Embryonic facial prominence (tissue), 1 donor: ENCODE results near the gene SUSD4.

Source experiments
- DNase-seq: peaks from one replicate; pipeline ENCODE4 v3.0.0-alpha.2; 2016; ENCODE audit errors: extremely low spot score

SUSD4 gene

DNA sequence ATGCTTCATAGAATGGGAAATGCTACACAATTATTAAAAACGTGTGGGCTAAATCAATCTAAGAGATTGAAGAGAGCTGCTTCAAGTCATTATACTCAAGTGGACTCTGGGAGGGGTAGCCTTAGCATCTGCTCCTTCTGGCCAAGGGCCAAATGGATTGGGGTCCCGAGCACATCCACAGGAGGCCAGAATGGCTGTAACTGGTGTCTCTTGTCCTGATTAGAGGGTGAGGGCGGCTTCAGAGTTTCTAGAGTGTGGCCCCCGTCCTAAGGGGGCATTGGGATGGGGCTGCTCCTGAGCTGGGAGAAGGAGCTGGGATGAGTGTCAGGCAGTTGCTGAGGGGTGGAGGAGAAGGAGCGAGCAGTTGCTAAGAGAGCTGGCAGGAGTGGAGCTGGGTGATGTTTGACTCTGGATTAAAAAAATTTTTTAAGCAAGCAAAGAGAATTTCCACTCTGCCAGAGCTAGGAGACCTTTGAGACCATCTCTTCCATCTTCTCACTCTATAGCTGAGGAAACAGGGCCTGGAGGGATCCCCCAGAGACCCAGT lies 149.6 kb downstream of the SUSD4 start:
- no peak for DNase-seq

DNA sequence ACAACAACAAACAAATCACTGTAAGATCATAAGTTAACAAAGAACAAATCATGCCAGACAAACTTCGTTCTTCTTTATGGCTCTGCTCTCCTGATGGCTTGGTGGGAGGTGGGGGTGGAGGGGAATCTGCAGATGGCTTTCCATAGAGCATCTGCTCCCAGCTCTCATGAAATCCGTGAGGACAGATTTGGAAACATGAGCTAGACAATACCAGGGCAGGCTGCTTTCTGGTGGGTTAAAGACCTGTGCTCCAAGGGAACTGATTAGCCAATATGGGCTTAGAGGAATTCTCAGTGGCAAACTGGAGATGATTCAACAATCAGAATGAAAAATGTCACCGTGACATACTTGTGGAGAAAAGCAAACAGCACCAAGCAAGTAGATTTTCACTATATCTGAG lies 151.5 kb downstream of the SUSD4 start:
- DNase-seq = no peak

GRCh38 chr1:223211323-223211985 lies 152.5 kb downstream of the SUSD4 start:
- DNase-seq = no peak

- DNase-seq = no peak
These were observed 153.2 kb downstream of the SUSD4 start for GRCh38 chr1:223210788-223211120.

DNA sequence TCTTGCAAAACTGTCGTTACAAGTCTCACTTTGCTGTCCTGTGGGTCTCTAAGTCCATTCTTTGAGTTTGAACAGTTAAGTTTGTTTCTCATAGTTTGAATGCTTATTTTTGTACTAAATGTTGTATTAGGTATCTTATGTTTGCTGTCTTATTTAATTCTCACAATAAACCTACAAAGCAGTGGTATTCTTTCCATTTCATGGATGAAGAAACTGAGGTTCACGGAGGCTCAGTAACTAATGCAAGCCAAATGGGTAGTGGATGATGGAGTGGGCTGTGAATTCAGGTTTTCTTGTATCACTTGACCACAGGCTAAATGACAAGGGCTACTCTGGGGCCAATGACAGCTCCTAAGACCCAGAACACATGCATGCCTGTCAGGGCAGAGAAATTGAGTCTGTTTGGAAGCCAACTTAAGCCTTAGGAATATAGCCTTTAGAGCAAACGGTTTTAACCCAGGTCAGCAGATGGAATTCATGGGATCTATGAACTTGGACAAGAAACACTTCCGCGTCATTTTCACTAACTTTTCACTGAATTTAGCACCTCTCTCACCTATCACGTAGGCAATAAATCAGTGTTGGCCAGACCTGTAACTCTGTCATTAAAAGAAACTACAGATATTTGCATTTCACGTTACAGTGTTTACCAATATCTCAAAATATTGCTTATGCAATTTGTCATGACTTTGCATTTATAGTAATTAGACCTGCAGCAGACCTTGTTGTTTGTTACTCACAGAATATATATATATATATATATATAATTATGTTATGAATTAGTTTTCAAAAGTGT lies 153.8 kb downstream of the SUSD4 start:
- no peak for DNase-seq

DNA sequence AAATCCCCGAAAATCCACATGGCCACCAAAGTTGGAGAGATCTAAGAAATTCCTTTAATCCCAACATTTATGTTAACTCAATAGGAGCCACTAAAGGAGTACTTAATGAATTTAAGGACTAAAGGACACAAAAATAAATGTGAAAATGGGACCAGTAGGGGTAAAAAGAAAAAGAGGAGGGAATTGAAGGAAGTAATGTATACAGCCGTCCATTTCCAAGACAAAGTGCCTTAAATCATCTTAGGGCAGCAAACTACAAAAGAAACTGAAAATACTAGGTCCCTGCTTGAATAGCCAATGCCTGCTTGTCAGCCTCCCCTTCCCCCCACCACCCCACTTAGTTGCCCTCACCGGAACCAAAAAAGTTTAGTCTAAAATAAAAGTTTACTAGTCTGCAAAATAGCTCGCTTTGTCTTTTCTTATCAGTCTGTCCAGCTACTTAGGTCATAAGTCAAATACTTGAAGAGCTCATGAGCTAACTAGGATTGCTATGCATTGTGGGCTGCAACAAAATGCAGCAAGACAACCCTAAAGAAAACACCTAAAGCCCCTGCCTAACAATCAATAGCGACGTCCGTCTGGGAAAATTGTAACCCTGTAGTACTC lies 154.6 kb downstream of the SUSD4 start:
- no peak for DNase-seq

- no peak for DNase-seq
These were observed 155.6 kb downstream of the SUSD4 start for GRCh38 chr1:223208164-223209076.

DNA sequence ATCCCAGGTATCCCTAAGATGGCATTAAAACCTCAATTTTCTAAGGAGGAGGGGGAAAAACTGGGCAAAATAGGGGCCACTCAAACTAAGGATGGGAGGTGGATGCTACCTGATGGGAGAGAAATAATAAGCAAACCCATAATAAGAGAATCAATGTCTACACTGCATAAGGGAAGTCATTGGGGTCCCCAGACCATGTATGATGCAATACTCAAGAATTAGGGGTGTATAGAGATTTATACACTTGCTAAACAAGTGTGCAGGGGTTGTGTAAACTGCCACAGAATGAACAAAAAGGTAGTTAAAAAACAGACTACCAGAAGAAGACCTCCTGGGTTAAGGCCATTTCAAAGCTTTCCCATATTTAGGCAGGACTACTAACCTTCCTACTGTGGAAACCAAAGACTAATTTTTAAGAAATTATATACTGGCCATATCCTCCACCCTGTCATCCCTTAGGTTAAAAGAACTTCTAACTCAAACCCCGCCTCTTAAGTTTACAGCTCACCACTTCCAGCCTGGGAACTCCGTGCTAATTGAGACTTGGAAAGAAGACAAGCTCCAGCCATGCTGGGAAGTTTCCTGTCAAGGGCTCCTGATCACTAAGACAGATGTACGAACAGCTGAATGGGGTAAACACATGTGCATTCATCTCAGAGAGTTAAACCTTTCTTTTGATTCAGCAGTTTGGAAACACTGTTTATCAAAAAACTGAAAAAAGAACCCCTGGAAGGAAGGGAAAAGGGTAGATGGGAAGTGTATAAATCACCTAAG lies 156.5 kb downstream of the SUSD4 start:
- DNase-seq = no peak

- no peak for DNase-seq
These were observed 159.6 kb downstream of the SUSD4 start for GRCh38 chr1:223204424-223204823.

DNA sequence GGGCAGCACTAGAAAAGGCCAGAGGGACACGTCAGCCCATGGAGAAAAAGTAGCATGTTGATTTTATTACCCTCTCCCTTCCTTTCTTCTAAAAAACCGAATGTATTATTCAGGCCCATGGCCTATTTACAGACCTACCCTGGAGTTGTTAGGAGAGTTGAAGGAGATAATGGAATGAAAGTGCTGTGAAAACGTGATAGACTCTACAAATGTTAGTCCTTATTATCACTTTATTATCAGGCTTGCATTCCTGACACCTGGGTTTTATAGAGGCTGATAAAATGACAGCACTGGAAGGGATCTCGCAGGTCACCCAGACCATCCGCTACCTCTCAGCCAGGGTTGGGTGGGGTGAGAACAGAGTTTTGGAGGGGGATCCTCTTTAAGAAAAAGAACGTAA lies 160.3 kb downstream of the SUSD4 start:
- DNase-seq = no peak

DNA sequence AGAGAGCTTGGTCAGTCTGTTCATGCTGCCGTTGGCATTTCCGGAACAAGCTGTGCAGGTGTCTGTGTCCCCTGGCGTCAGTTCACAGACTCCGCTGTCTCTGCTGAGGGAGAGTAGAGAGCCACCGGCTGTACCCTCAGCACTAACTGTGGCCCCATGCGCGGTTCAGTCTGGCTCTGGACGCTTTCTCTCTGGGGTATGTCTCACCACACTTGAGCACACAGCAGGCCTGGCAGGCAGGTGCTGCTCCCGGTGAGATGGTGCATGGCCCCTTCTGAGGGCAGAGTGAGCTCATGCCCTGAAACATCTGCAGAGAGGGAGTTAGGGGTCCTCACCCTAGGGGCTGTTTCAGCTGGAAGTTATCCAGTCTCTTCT lies 161.0 kb downstream of the SUSD4 start:
- DNase-seq = no peak

DNA sequence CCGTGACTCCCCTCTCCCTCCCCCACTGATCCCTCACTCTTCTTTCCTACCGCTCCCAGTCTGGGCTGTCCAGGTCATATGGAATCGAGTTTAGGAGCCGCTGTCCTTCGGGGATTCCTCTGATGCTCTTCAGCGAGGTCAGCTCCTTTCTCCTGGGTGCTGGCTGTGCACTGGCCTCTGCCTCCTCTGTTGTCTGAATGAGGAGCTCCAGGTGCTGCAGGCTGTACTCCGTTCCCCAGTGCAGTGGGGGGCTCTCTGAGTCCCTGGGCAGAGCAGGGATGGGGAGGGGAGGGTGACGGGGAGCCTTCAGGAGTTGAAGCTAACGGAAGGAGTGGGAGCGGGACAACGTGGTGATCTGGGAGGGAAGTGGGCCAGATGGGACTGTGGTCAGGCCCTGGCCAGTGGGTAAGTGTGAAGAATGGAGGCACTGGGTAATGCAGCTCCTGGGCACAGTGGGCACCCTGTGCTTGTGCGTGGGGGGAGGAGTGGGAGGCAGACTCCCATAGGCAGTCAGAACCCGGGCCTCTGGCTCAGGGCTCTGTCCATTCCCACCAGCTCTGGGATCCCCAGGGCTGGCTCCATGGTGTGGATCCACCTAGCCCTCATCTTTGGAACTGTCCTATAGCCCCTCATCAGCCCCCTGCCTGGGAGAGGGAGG lies 161.5 kb downstream of the SUSD4 start:
- DNase-seq = no peak

DNA sequence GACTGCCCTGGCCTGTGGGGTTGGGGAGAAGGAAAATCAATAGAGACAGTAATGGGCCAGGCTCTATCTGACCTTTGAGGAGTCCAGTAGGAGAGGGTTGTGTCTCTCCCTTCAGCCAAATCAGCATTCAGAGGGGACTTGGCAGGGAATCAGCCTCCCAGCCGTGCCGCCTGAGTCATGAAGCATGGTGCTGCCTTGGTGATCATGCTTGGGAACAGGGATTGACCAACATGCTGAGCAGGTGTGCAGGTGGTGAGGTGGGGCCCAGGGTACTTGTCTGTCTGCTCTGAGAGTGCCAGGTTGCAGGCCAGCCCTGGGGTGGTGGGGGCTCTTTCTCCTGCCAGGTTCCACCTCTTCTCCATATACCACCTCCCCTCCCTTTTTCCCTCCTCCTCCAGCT lies 162.0 kb downstream of the SUSD4 start:
- DNase-seq = no peak

DNA sequence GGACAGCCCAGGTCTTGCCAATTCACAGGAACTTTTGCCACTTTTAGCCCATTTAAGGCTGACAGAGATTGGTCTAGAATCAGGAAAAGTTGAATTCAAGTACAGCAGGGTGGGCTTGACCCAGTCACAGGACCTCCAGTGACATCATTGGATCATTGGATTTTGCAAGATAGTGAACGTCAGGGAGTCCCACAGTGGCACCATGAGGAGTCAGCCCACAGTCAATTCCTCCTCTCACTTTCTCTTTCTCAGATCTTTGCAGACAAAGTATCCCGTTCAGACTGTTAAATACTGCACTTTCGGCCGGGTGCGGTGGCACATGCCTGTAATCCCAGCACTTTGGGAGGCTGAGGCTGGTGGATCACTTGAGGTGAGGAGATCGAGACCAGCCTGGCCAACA lies 163.1 kb downstream of the SUSD4 start:
- no peak for DNase-seq

DNA sequence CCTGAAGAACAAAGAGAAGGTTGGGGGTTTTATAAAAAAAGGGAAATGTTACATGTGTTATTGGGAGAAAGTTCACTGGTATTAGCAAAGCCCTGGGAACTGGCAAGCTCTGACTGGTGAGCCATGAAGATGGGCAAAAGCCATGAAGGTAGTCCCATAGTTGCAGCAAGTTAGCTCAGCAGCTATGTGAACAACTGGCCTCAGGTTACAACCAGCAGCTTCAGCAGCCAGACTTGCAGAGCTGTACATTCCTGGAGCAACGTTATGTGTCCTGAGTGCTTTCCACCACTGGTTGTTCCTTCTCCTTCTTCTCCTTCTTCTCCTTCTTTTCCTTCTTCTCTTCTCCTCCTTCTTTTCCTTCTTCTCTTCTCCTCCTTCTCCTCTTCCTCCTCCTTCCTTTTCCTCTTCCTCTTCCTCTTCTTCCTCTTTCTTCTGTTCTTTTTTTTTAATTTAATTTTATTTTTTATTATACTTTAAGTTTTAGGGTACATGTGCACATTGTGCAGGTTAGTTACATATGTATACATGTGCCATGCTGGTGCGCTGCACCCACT lies 164.8 kb downstream of the SUSD4 start:
- no peak for DNase-seq

DNA sequence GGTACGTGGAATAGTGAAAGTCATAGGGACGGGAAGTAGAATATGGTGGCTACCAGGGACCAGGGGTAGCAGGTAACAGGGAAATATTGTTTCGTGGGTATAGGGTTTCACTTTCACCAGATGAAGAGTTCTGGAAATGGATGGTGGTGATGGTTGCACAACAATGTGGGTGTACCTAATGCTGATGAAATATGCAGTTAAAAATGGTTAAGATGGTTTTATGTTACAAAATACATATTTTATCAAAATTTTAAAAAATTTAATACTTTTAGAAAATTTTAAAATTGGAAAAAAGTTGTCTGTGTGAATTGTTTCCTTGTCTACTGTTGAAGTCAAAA lies 165.4 kb downstream of the SUSD4 start:
- no peak for DNase-seq

- DNase-seq = no peak
These were observed 165.9 kb downstream of the SUSD4 start for GRCh38 chr1:223197923-223198627.

GRCh38 chr1:223189903-223190724 lies 173.9 kb downstream of the SUSD4 start:
- DNase-seq = no peak

DNA sequence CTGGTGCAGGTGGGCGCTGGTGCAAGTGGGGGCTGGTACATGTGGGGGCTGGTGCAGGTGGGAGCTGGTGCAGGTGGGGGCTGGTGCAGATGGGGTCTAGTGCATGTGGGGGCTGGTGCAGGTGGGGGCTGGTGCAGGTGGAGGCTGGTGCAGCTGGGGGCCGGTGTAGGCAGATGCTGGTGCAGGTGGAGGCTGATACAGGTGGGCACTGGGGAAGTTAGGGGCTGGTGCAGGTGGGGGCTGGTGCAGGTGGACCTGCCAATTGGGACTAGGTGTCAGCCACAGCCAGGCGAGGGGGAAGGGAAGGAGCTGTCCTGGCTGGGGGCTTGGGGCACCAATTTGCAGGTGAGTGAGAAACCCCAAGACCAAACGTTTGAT lies 174.5 kb downstream of the SUSD4 start:
- no peak for DNase-seq
